HepG2 (cell line): ENCODE data around the gene SLC25A20. TPM values are rescaled to one million over a fixed set of nuclear protein-coding genes. Genes with fewer than 3 reads are reported as not detected.

Experiments
- FIP1L1 ChIP-seq: fragments of 200-400 bp; formaldehyde crosslinking; IDR thresholded peaks from 2 replicates; pipeline ENCODE4 v1.6.1; 2018; ENCODE audit warnings: low read depth, mild to moderate bottlenecking, low read length, moderate library complexity, borderline replicate concordance; ENCODE audit not compliant: insufficient read depth
- POLR2AphosphoS2 ChIP-seq: IDR thresholded peaks from 2 replicates; pipeline ENCODE4 v1.6.1; 2011; ENCODE audit warnings: low read depth, low read length, improper control_type of control experiment
- SRY ChIP-seq: sonication (generic); formaldehyde crosslinking; IDR thresholded peaks from 2 replicates; pipeline ENCODE4 v1.8.0; 2022; ENCODE audit warnings: mild to moderate bottlenecking, missing genetic modification reagents
- ZIK1 ChIP-seq: sonication (generic); formaldehyde crosslinking; IDR thresholded peaks from 2 replicates; pipeline ENCODE4 v1.5.0; 2020; ENCODE audit warnings: mild to moderate bottlenecking, low read depth, missing genetic modification reagents, borderline replicate concordance
- ZNF18 ChIP-seq: sonication (generic); formaldehyde crosslinking; IDR thresholded peaks from 2 replicates; pipeline ENCODE4 v1.8.0; 2022; ENCODE audit warnings: mild to moderate bottlenecking, missing genetic modification reagents; ENCODE audit not compliant: insufficient replicate concordance
- ZNF496 ChIP-seq: sonication (generic); formaldehyde crosslinking; IDR thresholded peaks from 2 replicates; pipeline ENCODE4 v1.8.1; 2023; ENCODE audit warnings: mild to moderate bottlenecking, moderate library complexity, missing genetic modification reagents; ENCODE audit not compliant: insufficient replicate concordance
- ZNF547 ChIP-seq: sonication (generic); formaldehyde crosslinking; IDR thresholded peaks from 2 replicates; pipeline ENCODE4 v1.5.1; 2020; ENCODE audit warnings: mild to moderate bottlenecking, missing genetic modification reagents
- ZNF562 ChIP-seq: sonication (generic); formaldehyde crosslinking; IDR thresholded peaks from 2 replicates; pipeline ENCODE4 v1.8.0; 2022; ENCODE audit warnings: missing genetic modification reagents, borderline replicate concordance
- polyA plus RNA-seq, 8 experiments: library from polyadenylated mRNA; depleted of rRNA in 3 of 8; stranded (reverse) in 7 of 8; unstranded in 1 of 8; fragments of >200 nt; fragmentation: Illumina TruSeq in 4 of 8; extraction: Trizol in 4 of 8; gene quantifications; 2 replicates each; pipeline versions ENCODE4 v1.2.1 to v1.2.3, GENCODE V29; 2011 to 2016; ENCODE audit warnings: low read depth in 4 of 8, missing spikeins in 1 of 8, mixed read lengths in 1 of 8; ENCODE audit not compliant: insufficient read depth in 1 of 8
- total RNA-seq, 5 experiments: library from RNA; depleted of rRNA; stranded (reverse); fragments of >200 nt; fragmentation: Illumina TruSeq; extraction: Trizol; gene quantifications; 2 replicates each; pipeline ENCODE4 v1.2.3, GENCODE V29; 2016; ENCODE audit warnings: low read depth in 1 of 5
- TF ChIP-seq, protein P1 (sequence below): sonication (generic); formaldehyde crosslinking; IDR thresholded peaks from 2 replicates; pipeline ENCODE4 v1.8.1; 2023; ENCODE audit warnings: mild to moderate bottlenecking, missing genetic modification reagents
- TF ChIP-seq, protein P2 (sequence below): sonication (generic); formaldehyde crosslinking; IDR thresholded peaks from 2 replicates; pipeline ENCODE4 v1.4.0; 2020; ENCODE audit warnings: missing genetic modification reagents
- TF ChIP-seq, protein P3 (sequence below): sonication (generic); formaldehyde crosslinking; IDR thresholded peaks from 2 replicates; pipeline ENCODE4 v1.9.0; 2022; ENCODE audit warnings: missing genetic modification reagents, mild to moderate bottlenecking, borderline replicate concordance
- TF ChIP-seq, protein P4 (sequence below): sonication (generic); formaldehyde crosslinking; IDR thresholded peaks from 2 replicates; pipeline ENCODE4 v1.8.0; 2022; ENCODE audit warnings: missing genetic modification reagents, low read depth, mild to moderate bottlenecking, borderline replicate concordance
- TF ChIP-seq, protein P5 (sequence below): sonication (generic); formaldehyde crosslinking; IDR thresholded peaks from 2 replicates; pipeline ENCODE4 v1.4.0; 2020; ENCODE audit warnings: mild to moderate bottlenecking, missing genetic modification reagents
- TF ChIP-seq, protein P6 (sequence below): sonication (generic); formaldehyde crosslinking; IDR thresholded peaks from 2 replicates; pipeline ENCODE4 v1.5.0; 2020; ENCODE audit warnings: mild to moderate bottlenecking, missing genetic modification reagents, borderline replicate concordance

The SLC25A20 gene
- total and polyA plus RNA-seq, 2 of the 13 experiments (the other 11 are each of a cell fraction or from before 2014, with no cell fraction given), result 21.1 to 26.6 TPM

- TF ChIP-seq, protein P1, sequence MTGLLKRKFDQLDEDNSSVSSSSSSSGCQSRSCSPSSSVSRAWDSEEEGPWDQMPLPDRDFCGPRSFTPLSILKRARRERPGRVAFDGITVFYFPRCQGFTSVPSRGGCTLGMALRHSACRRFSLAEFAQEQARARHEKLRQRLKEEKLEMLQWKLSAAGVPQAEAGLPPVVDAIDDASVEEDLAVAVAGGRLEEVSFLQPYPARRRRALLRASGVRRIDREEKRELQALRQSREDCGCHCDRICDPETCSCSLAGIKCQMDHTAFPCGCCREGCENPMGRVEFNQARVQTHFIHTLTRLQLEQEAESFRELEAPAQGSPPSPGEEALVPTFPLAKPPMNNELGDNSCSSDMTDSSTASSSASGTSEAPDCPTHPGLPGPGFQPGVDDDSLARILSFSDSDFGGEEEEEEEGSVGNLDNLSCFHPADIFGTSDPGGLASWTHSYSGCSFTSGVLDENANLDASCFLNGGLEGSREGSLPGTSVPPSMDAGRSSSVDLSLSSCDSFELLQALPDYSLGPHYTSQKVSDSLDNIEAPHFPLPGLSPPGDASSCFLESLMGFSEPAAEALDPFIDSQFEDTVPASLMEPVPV, result peak; percentile 82; the same call in 1 of the 2 replicates
- TF ChIP-seq, protein P2, sequence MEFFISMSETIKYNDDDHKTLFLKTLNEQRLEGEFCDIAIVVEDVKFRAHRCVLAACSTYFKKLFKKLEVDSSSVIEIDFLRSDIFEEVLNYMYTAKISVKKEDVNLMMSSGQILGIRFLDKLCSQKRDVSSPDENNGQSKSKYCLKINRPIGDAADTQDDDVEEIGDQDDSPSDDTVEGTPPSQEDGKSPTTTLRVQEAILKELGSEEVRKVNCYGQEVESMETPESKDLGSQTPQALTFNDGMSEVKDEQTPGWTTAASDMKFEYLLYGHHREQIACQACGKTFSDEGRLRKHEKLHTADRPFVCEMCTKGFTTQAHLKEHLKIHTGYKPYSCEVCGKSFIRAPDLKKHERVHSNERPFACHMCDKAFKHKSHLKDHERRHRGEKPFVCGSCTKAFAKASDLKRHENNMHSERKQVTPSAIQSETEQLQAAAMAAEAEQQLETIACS (CRISPR knock-in tag), result peak; percentile 47; the same call in 1 of the 2 replicates
- TF ChIP-seq ZIK1, result no peak; the same call in 1 of the 2 replicates
- TF ChIP-seq FIP1L1, result no peak
- TF ChIP-seq, protein P3, sequence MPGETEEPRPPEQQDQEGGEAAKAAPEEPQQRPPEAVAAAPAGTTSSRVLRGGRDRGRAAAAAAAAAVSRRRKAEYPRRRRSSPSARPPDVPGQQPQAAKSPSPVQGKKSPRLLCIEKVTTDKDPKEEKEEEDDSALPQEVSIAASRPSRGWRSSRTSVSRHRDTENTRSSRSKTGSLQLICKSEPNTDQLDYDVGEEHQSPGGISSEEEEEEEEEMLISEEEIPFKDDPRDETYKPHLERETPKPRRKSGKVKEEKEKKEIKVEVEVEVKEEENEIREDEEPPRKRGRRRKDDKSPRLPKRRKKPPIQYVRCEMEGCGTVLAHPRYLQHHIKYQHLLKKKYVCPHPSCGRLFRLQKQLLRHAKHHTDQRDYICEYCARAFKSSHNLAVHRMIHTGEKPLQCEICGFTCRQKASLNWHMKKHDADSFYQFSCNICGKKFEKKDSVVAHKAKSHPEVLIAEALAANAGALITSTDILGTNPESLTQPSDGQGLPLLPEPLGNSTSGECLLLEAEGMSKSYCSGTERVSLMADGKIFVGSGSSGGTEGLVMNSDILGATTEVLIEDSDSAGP (CRISPR knock-in tag), result peak; percentile 72; the same call in 1 of the 2 replicates
- TF ChIP-seq, protein P4, sequence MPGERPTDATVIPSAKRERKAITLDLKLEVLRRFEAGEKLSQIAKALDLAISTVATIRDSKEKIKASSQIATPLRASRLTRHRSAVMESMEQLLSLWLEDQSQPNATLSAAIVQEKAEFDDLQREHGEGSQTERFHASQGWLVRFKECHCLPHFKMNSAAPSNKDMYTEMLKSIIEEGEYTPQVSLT, result 0 out of 2 replicates have a peak, but pooled peaks have one; percentile 57
- peak; percentile 74 for TF ChIP-seq SRY (CRISPR knock-in tag)
- no peak for TF ChIP-seq ZNF496
- no peak for TF ChIP-seq ZNF562
- TF ChIP-seq, protein P5, sequence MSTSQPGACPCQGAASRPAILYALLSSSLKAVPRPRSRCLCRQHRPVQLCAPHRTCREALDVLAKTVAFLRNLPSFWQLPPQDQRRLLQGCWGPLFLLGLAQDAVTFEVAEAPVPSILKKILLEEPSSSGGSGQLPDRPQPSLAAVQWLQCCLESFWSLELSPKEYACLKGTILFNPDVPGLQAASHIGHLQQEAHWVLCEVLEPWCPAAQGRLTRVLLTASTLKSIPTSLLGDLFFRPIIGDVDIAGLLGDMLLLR (CRISPR knock-in tag), result no peak
- no peak; the same call in 1 of the 2 replicates for TF ChIP-seq ZNF547 (CRISPR knock-in tag)
- no peak for TF ChIP-seq ZNF18 (CRISPR knock-in tag)
- TF ChIP-seq, protein P6, sequence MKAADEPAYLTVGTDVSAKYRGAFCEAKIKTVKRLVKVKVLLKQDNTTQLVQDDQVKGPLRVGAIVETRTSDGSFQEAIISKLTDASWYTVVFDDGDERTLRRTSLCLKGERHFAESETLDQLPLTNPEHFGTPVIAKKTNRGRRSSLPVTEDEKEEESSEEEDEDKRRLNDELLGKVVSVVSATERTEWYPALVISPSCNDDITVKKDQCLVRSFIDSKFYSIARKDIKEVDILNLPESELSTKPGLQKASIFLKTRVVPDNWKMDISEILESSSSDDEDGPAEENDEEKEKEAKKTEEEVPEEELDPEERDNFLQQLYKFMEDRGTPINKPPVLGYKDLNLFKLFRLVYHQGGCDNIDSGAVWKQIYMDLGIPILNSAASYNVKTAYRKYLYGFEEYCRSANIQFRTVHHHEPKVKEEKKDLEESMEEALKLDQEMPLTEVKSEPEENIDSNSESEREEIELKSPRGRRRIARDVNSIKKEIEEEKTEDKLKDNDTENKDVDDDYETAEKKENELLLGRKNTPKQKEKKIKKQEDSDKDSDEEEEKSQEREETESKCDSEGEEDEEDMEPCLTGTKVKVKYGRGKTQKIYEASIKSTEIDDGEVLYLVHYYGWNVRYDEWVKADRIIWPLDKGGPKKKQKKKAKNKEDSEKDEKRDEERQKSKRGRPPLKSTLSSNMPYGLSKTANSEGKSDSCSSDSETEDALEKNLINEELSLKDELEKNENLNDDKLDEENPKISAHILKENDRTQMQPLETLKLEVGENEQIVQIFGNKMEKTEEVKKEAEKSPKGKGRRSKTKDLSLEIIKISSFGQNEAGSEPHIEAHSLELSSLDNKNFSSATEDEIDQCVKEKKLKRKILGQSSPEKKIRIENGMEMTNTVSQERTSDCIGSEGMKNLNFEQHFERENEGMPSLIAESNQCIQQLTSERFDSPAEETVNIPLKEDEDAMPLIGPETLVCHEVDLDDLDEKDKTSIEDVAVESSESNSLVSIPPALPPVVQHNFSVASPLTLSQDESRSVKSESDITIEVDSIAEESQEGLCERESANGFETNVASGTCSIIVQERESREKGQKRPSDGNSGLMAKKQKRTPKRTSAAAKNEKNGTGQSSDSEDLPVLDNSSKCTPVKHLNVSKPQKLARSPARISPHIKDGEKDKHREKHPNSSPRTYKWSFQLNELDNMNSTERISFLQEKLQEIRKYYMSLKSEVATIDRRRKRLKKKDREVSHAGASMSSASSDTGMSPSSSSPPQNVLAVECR, result peak; percentile 87
- no peak for TF ChIP-seq POLR2AphosphoS2
Measured at GRCh38 chr3:48918388-48919214, 19.9 kb upstream of the SLC25A20 start, which contains the start of gene ARIH2 (continued).
